Kidney epithelial cell (primary cell): ENCODE data around the gene TEX51. TPM values are rescaled to one million over a fixed set of nuclear protein-coding genes. Genes with fewer than 3 reads are reported as not detected.

ENCODE experiments used
- DNase-seq: peaks from one replicate; pipeline ENCODE4 v3.0.0-alpha.2; 2010; ENCODE audit warnings: low read depth
- H3K27me3 ChIP-seq: 2 replicates; pipeline ENCODE4 v1.6.0; 2011; ENCODE audit warnings: low read length; ENCODE audit not compliant: control insufficient read depth, insufficient read depth
- H3K36me3 ChIP-seq: 2 replicates; pipeline ENCODE4 v1.5.1; 2011; ENCODE audit warnings: low read length; ENCODE audit not compliant: control insufficient read depth, insufficient read depth
- H3K4me3 ChIP-seq: 2 replicates; pipeline ENCODE4 v1.5.1; 2011; ENCODE audit warnings: low read depth, mild to moderate bottlenecking, control low read depth, low read length
- CTCF ChIP-seq: IDR thresholded peaks from 2 replicates; pipeline ENCODE4 v1.5.1; 2011; ENCODE audit warnings: mild to moderate bottlenecking, moderate library complexity, low read length, control low read depth, inconsistent platforms; ENCODE audit not compliant: insufficient read depth, poor library complexity, severe bottlenecking
- total RNA-seq: library from RNA; depleted of rRNA; stranded (reverse); fragments of >200 nt; gene quantifications from 2 replicates; pipeline ENCODE4 v1.2.3, GENCODE V29; 2015

TEX51 gene
- total RNA-seq, 1 donor from 2014 or later: not detected

- no peak for DNase-seq
- Histone ChIP-seq H3K4me3 (peak overlapping the region; percentile 3), H3K27me3 (no peaks in the 10 kb centered on the region), H3K36me3 (no peaks in the 10 kb centered on the region)
- peak; percentile 64 for TF ChIP-seq CTCF
Measured at GRCh38 chr2:126886211-126886915, 12.3 kb upstream of the TEX51 start.

GRCh38 chr2:126886916-126887280 is 11.8 kb upstream of the TEX51 start:
- no peaks in the 10 kb centered on the region for H3K36me3 ChIP-seq
- no peaks in the 10 kb centered on the region for H3K27me3 ChIP-seq
- H3K4me3 ChIP-seq: no peak overlapping the region
- DNase-seq: no peak
- TF ChIP-seq CTCF: no peak

DNA sequence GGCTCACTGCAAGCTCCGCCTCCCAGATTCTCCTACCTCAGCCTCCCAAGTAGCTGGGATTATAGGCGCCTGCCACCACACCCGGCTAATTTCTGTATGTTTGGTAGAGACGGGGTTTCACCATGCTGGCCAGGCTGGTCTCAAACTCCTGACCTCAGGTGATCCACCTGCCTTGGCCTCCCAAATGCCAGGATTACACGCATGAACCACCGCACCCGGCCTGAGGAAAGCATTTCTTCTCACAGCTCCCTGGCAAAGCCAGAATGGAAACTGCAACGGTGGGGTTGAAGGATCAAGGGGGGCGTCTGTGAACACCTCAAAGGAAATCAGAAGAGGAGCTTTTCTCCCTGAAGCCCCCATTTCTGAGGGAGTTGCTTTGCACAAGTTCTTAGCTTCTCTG is 11.2 kb upstream of the TEX51 start:
- no peak for TF ChIP-seq CTCF
- H3K36me3 ChIP-seq: no peaks in the 10 kb centered on the region
- no peak for DNase-seq
- H3K27me3 ChIP-seq: no peaks in the 10 kb centered on the region
- no peak overlapping the region for H3K4me3 ChIP-seq

GRCh38 chr2:126888046-126888445 is 10.6 kb upstream of the TEX51 start:
- Histone ChIP-seq H3K4me3 (no peak overlapping the region), H3K36me3 (no peaks in the 10 kb centered on the region), H3K27me3 (no peaks in the 10 kb centered on the region)
- no peak for DNase-seq
- no peak for TF ChIP-seq CTCF

- TF ChIP-seq CTCF: no peak
- Histone ChIP-seq H3K36me3 (no peaks in the 10 kb centered on the region), H3K27me3 (no peaks in the 10 kb centered on the region), H3K4me3 (no peak overlapping the region)
- no peak for DNase-seq
Measured at GRCh38 chr2:126889071-126889470, 9.6 kb upstream of the TEX51 start.
